ENCODE measurements around the gene CD300LB. TPM values are rescaled to one million over a fixed set of nuclear protein-coding genes. Genes with fewer than 3 reads are reported as not detected.
A peak's percentile ranks its signal among the peaks of the same experiment; 100 is the strongest.

Gene CD300LB
- total RNA-seq, 1 donor from 2014 or later: not detected

DNA sequence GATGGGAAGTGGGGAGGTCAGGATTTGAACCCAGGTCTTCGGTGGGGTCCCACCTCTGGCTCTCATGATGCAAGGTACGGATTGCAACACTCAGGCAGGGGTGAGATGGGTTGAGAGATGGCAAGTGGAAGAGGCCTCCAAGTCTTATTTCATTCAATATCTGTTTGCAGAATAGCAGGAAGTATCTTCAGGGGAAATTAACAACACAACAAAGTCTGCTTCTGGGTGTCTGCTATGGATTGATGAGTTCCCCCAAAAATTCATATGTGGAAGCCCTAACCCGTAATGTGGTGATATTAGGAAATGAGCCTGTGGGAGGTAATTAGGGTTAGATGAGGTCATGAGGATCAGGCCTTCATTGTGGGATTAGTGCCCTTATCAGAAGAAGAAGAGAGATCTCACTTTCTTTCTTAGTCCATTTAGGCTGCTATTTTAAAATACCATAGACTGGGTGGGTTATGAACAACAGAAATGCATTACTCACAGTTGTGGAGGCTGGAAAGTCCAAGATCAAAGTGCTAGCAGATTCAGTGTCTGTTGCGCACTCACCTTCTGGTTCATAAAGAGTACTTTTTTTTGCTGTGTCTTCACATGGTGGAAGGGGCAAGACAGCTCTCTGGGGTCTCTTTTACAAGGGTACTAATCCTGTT lies 40.5 kb upstream of the CD300LB start:
- Mint-ChIP-seq H3K36me3 (ENCODE audit: low read depth) (no peaks in the 10 kb centered on the region), H3K9me3 (peaks cover 8% of the 10 kb centered on the region), H3K27ac (ENCODE audit: unreplicated experiment) (no peak overlapping the region), H3K4me1 (peaks cover 5% of the 10 kb centered on the region), H3K4me3 (no peak overlapping the region), H3K27me3 (ENCODE audit: low read depth) (peaks cover 61% of the 10 kb centered on the region)
- DNase-seq (ENCODE audit: low read depth, low spot score): no peak
- TF ChIP-seq, protein P1, sequence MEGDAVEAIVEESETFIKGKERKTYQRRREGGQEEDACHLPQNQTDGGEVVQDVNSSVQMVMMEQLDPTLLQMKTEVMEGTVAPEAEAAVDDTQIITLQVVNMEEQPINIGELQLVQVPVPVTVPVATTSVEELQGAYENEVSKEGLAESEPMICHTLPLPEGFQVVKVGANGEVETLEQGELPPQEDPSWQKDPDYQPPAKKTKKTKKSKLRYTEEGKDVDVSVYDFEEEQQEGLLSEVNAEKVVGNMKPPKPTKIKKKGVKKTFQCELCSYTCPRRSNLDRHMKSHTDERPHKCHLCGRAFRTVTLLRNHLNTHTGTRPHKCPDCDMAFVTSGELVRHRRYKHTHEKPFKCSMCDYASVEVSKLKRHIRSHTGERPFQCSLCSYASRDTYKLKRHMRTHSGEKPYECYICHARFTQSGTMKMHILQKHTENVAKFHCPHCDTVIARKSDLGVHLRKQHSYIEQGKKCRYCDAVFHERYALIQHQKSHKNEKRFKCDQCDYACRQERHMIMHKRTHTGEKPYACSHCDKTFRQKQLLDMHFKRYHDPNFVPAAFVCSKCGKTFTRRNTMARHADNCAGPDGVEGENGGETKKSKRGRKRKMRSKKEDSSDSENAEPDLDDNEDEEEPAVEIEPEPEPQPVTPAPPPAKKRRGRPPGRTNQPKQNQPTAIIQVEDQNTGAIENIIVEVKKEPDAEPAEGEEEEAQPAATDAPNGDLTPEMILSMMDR (conservative IDR thresholded peaks at IDR 0.05): no peak

DNA sequence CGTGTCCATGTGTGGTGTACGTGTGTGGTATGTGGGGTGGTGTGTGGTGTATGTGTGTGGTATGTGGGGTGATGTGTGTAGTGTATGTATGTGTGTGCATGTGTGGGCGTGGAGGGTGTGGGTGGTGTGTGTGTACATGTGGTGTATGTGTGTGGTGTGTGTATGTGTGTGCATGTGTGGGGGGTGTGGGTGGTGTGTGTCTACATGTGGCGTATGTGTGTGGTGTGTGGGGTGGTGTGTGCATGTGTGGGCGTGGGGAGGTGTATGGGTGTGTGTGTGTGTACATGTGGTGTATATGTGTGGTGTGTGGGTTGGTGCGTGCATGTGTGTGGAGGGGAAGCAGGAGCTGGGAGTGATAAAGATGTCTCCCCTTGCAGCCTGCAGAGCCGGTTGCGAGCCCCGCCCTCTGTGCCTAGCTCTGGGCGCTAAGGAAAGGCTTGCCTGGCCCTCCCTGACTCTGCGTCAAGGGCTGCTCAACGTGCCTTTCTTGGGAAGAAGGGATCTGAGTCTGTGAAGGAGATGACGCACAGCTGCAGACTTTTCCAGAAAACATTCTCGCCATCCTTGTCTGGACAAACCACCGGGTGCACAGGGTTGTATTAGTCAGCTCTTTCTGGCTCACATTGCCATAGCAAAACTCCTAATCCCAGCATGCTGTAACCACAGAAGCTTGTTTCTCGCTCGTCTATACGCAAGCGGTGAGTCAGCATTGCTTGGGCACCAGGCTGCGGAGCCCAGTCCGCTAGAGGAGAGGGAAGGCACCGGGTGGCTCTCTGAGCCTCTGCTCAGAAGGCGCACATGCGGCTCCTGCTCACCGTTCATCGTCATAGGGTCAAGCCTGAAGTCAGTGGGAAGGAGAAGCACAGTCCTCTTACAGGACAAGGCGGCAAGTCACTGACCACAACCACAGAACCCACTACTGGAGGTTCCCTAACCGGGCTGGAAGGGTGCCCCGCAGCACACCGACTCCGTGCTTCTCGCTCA lies 38.0 kb upstream of the CD300LB start:
- Mint-ChIP-seq H3K9me3 (peaks cover 3% of the 10 kb centered on the region), H3K27me3 (ENCODE audit: low read depth) (peaks cover 58% of the 10 kb centered on the region)
- TF ChIP-seq, protein P1 (conservative IDR thresholded peaks at IDR 0.05): no peak

DNA sequence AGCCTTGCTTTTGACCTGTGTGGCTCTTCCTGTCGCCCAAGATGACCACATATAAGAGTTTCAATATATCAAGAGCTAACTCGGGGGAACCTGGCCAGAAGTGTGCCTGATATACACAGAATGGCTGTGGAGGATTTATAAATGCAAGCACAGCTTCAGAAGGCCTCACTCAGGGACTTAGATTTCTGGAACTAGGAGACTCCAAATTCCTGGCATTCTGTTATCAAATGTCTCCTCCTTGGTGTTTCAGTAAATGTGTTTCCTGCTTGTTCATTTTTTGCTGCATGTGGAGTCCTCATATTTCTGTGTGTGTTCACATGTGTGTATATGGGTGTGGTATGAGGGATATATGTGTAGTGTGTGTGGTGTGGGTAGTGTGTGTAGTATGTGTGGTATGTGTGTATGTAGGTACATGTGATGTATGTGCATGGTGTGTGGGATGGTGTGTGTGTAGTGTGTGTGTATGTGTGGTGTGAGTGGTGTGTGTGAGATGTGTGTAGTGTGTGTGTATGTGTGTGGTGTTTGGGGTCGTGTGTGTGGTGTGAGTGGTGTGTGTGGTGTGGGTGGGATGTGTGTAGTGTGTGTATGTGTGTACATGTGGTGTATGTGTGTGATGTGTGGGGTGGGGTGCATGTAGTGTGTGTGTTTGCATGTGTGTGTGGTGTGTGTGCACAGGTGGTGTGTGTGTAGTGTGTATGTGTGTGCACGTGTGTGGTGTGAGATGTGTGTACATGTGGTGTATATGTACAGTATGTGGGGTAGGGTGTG lies 37.0 kb upstream of the CD300LB start:
- Mint-ChIP-seq H3K4me3 (no peak overlapping the region), H3K27ac (ENCODE audit: unreplicated experiment) (peak overlapping the region; percentile 32), H3K36me3 (ENCODE audit: low read depth) (no peaks in the 10 kb centered on the region), H3K9me3 (peaks cover 3% of the 10 kb centered on the region), H3K27me3 (ENCODE audit: low read depth) (peaks cover 60% of the 10 kb centered on the region), H3K4me1 (no peaks in the 10 kb centered on the region)
- TF ChIP-seq, protein P1 (conservative IDR thresholded peaks at IDR 0.05): no peak
- DNase-seq (ENCODE audit: low read depth, low spot score): no peak

More for the DNA sequence above, 38.0 kb upstream of the CD300LB start:
- Mint-ChIP-seq H3K36me3 (ENCODE audit: low read depth) (no peaks in the 10 kb centered on the region), H3K27ac (ENCODE audit: unreplicated experiment) (no peak overlapping the region), H3K4me1 (no peaks in the 10 kb centered on the region), H3K4me3 (no peak overlapping the region)
- no peak for DNase-seq (ENCODE audit: low read depth, low spot score)

DNA sequence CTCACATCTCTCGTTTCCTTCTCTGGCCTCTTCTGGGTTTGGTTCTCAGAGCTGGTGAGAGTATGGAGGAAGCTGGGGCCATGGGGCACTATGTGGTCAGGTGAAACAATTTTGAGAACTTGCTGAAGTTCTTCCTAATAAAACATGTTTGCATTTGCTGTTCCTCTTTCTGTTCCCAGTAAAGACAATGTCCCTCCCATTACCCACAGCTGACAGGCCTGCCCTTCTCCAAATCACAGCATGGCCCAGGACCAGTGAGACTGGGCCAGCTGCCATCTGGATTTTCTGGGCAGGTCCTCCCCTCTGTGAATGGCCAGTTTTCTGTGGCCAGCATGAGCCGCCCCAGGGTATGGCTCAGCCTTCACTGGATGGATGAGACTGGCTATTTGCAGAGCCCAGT lies 36.1 kb upstream of the CD300LB start, which contains the start of gene CD300H:
TSS of gene CD300H (minus strand) at position 113 of the 400 bp plus-strand sequence.
- Mint-ChIP-seq H3K9me3 (peaks cover 3% of the 10 kb centered on the region), H3K27ac (ENCODE audit: unreplicated experiment) (peak within 1 kb of the TSS; percentile 32), H3K36me3 (ENCODE audit: low read depth) (no peaks in the 10 kb centered on the region), H3K4me1 (no peaks in the 10 kb centered on the region), H3K27me3 (ENCODE audit: low read depth) (peaks cover 53% of the 10 kb centered on the region), H3K4me3 (no peak within 1 kb of the TSS)
- DNase-seq (ENCODE audit: low read depth, low spot score): no peak
- TF ChIP-seq, protein P1 (conservative IDR thresholded peaks at IDR 0.05): no peak

DNA sequence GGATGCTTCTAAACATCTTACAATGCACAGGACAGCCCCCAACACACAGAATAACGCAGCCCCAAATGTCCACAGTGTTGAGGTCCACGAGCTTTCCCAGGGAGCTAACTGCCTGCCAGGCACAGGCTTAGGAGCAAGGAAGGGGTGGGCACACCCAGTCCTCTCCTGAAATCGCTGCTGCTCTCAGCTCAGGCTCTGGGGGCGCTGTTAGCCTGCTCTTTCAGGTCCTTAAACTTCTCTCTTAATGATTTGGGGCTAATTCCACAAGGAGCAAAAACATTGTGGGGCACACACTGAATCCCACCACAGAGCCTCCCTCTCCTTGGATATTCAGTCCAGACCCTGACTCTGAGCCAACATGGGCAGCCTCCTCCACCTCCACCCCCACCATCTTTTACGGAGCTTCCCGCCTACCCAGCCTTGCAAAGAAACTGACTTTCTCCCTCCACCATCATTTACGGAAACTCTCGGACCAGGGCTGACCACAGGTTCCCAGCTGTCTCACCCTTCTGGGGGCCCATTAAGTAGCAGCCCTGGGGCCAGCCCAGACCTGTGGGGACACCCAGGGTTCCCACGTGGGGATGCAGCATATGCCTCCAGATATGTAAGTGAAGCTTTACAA lies 35.0 kb upstream of the CD300LB start:
- H3K36me3 Mint-ChIP-seq (ENCODE audit: low read depth): no peaks in the 10 kb centered on the region
- H3K9me3 Mint-ChIP-seq: peaks cover 3% of the 10 kb centered on the region
- peaks cover 52% of the 10 kb centered on the region for H3K27me3 Mint-ChIP-seq (ENCODE audit: low read depth)
- no peak overlapping the region for H3K4me3 Mint-ChIP-seq
- peak; percentile 43 for DNase-seq (ENCODE audit: low read depth, low spot score)
- H3K27ac Mint-ChIP-seq (ENCODE audit: unreplicated experiment): no peak overlapping the region
- TF ChIP-seq, protein P1 (conservative IDR thresholded peaks at IDR 0.05): peak; percentile 66
- no peaks in the 10 kb centered on the region for H3K4me1 Mint-ChIP-seq
